GM18517 (cell line): ENCODE data around the gene SEMA5A.

Experiments
- ATAC-seq: cut with Tn5 transposase; IDR thresholded peaks from one replicate; pipeline ENCODE4 v1.9.1; 2021; ENCODE audit warnings: mild to moderate bottlenecking, moderate library complexity; ENCODE audit not compliant: unreplicated experiment

The SEMA5A gene

GRCh38 chr5:9444346-9444745 lies 101.5 kb downstream of the SEMA5A start:
- ATAC-seq: no peak

- no peak for ATAC-seq
Measured at GRCh38 chr5:9441610-9442009, 104.3 kb downstream of the SEMA5A start.

GRCh38 chr5:9440517-9440916 lies 105.4 kb downstream of the SEMA5A start:
- no peak for ATAC-seq

DNA sequence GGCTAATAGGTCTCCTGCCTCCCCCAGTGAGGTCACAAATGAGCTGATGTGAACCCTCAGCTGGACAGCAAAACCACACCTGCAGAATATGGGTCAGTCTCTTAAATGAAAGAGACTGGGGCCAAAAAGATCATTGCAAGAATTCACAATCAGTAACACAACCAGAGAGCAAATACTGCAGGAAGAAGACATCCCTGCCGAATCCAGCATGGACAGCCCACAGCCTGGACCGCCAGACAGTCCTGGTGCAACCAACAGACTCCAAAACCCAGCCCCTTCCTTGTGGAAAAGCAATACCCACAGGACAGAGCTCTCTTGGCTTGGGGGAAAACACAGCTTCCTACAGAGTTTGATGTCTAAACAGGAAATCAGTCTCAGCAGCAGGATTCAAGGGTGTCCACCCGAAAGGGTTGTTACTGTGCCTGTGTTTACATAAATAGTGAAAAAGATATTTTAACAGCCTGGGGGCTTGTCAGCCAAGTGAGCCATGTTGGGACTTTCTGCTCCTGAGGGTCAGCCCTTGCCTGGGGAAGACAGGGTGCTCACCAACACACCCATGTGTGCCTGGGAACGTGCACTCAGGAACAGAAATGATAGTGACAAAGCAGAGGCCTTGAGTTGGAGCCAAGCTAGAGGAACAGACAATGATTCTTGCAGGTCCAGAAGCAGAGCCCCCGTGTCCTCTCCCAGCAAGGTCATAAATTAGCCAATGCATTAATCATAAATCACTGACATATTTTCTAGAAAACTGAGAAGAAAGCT lies 106.2 kb downstream of the SEMA5A start:
- ATAC-seq: no peak

- ATAC-seq: no peak
Measured at GRCh38 chr5:9438596-9439354, 107.1 kb downstream of the SEMA5A start.

- ATAC-seq: no peak
Measured at GRCh38 chr5:9437741-9438240, 108.1 kb downstream of the SEMA5A start.

GRCh38 chr5:9431496-9432258 lies 114.2 kb downstream of the SEMA5A start:
- ATAC-seq: no peak

DNA sequence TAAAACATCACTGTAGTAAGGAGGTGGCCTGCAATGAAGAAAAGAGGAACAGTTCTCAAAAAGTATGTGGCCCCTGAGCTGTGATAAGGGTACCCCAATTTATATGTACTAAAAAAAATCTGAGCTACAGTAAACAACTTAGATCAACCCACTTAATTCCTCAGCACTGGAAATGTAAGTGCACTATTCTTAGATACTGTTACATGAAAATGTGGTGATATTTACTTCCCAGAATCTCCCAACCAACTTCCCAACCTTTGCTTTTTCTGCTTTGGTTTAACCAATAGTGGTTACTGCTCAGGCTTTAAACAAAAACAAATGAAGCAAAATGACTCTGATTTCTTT lies 114.8 kb downstream of the SEMA5A start:
- no peak for ATAC-seq

DNA sequence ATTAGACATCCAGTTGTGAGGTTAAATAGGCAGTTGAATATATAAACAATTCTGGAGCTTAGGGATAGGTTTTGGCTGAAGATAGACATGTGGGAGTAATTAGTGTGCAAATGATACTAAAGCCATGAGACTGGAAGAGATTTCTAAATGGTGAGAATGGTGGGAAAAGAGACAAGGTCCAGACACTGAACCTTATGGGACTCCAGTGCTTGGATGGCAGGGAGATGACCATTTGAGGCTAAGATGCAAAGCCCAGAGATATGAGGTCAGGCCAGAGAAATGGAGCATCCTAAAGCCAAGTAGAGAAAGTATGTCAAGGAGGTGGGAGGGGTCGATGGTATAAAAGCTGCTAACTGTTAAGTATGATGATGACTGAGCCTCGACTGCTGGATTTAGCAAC lies 115.6 kb downstream of the SEMA5A start:
- no peak for ATAC-seq

- no peak for ATAC-seq
Measured at GRCh38 chr5:9429691-9430215, 116.1 kb downstream of the SEMA5A start.

GRCh38 chr5:9428272-9428671 lies 117.6 kb downstream of the SEMA5A start:
- ATAC-seq: peak; percentile 61

DNA sequence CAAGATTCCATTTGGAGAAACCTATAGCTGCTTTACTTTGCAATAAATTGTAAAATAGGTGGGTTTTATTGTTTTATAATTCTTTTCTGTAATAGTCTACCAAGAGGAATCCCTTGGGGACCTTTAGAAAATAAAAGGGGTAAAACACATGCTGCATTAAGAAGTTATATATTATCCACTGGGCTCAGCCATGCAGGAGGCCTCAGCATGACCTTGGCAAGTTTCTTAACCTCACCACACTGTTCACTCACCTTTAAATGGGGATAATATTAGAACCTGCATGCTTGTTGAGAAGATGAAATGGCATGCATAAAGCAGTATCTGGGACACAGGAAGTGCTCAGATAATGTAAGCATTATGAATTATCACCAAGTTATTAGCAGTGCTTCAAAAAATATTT lies 120.2 kb downstream of the SEMA5A start:
- no peak for ATAC-seq

- no peak for ATAC-seq
Measured at GRCh38 chr5:9423571-9423970, 122.3 kb downstream of the SEMA5A start.

DNA sequence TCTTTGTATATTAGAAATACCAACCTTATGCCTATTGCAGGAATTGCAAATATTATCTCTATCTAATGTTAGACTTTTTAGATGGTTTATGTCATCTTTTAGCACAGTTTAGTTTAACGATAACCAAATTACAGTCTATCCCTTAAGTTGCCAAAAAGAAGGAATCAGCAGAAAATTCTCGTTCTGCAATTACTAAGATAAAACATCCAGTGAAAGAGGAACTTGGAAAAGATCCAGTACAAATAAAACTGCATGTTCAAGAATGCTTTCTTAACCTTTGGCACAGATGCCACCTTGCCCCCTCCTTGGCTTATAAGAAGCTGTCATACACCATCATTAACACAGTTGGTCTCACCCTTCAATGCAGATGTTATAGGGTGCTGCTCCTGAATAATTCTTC lies 124.0 kb downstream of the SEMA5A start:
- no peak for ATAC-seq

DNA sequence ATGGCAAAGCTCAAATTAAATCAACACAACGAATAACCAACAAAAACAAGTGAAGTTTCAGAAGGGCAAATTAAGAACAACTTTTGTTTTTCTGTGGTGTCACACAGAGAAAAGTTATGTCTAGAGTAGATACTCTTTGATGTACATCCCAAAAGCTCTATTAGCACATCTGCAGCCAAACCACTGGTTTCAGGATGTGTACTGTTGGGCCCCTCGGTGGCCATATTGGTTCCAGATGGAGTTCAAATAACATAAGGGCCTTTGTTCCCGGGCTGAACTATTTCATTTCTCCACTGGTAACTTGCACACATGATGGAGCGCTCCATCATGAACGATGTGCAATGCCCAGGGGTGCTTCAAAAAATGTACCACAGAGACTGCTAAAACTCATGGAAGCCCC lies 126.1 kb downstream of the SEMA5A start:
- ATAC-seq: no peak

DNA sequence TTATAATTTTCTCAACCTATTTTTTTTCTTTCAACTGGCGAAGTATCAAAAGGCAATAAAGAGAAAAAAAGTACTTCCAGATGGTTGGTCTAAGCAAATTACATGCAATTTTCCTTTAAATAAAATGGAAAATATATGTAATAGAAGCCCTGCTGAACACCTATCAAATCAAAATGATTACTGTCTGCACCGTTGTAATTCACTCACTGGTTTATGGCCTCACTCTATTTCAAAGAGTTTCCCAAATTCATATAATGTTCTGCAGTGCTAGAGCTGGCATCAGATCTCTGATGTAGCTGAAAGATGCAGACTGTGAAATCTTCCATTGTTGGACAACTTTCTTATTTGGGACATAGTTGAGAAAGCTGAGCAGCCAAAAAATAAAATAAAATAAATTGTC lies 130.3 kb downstream of the SEMA5A start:
- no peak for ATAC-seq

DNA sequence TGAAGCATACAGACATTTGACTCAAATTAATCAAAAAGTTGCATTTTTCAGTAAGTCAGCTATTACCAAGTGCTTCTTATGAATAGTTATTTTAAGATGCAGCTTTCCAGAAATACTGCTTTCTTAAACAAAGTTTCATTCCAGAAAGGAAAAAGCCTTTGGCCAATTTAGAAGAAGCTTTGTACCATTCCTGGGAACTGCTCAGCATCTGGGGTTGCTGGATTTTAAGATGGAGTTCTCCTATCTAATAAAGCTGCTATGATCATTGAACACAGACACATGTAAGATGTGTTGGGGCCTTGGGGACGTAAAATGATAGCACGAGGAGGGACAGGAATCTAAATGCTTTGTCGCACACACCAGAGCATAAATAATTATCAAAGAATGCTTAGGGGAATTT lies 130.8 kb downstream of the SEMA5A start:
- ATAC-seq: no peak

DNA sequence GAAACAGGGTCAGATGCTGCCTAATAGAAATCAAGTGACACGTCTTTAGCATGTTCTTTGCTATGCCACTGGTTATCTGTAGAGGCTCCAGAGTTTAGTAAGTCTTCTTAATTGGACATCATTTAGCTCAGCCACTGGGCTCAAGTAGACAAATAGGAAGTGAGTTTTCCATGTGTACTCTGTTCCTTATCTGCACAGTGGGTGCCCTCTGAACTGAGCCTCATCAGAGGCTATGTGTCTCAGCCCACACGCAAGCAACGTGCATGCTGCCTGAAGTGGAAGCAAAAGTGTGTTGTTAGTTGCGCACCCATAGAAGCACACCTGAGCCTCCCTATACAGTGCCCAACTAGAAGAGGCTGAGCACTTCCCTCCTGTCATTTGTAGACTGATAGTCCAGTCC lies 134.7 kb downstream of the SEMA5A start:
- no peak for ATAC-seq

DNA sequence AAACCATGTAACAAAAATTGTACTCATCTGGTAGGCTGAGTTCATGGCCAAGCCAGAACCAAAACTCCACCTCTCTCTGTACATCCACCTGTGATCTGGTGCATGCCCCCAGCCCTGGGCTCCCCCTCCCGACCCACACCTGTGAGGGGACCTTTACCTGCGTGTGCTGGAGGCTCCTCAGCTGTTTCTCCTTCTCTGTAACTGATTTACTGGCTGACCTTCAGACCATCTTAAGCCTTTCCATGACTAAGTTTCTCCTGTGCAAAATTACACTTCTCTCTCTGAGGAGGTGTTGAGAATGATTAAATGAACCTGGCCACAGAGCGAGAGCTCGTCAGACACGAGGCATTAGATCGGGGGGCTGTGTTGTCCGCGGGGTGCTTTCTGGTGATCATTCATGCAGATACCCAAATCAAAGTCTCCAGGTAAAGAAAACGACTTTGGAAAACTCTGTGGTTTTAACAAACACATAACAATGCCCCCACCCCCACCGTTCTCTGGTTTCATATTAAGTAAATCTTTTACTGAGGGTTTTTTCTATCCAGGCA lies 136.4 kb downstream of the SEMA5A start:
- no peak for ATAC-seq

GRCh38 chr5:9408964-9409363 lies 136.9 kb downstream of the SEMA5A start:
- ATAC-seq: no peak

GRCh38 chr5:9405196-9405754 lies 140.6 kb downstream of the SEMA5A start:
- ATAC-seq: peak; percentile 68
